ENCODE data around the gene GPR132.

The GPR132 gene

GRCh38 chr14:105093431-105094192 lies 28.4 kb upstream of the GPR132 start:
- TF ChIP-seq CTCF (IDR thresholded peaks at IDR 0.05) = peak; percentile 27; the same call in 1 of the 2 replicates

- TF ChIP-seq CTCF (IDR thresholded peaks at IDR 0.05) = no peak
Observed at GRCh38 chr14:105093038-105093430, 27.8 kb upstream of the GPR132 start.

GRCh38 chr14:105092171-105093037 lies 27.2 kb upstream of the GPR132 start:
- TF ChIP-seq CTCF (IDR thresholded peaks at IDR 0.05) = no peak

- no peak for TF ChIP-seq CTCF (IDR thresholded peaks at IDR 0.05)
Observed at GRCh38 chr14:105091517-105092170, 26.4 kb upstream of the GPR132 start.

GRCh38 chr14:105091054-105091516 lies 25.9 kb upstream of the GPR132 start:
- TF ChIP-seq CTCF (IDR thresholded peaks at IDR 0.05) = no peak

- peak; percentile 98 for TF ChIP-seq CTCF (IDR thresholded peaks at IDR 0.05)
Observed at GRCh38 chr14:105090493-105091053, 25.3 kb upstream of the GPR132 start.
